HepG2 (cell line): Measurements from ENCODE around the gene CPLANE2. TPM values are rescaled to one million over a fixed set of nuclear protein-coding genes. Genes with fewer than 3 reads are reported as not detected.

Source experiments
- ATAC-seq: fragments of 200-7000 bp; cut with Tn5 transposase; 3 replicates; pipeline ENCODE4 v1.9.1; 2020; ENCODE audit warnings: mild to moderate bottlenecking, moderate library complexity
- BruUV-seq: library from RNA; stranded (reverse); fragments of 400-500 nt; replicated peaks from 2 replicates; lab custom pipeline; 2021; lab: Mats Ljungman, UMichigan
- CTCF ChIA-PET: fragments of 300-600 bp; formaldehyde crosslinking; extraction: SDS; loops from one replicate; lab custom pipeline; 2021; ENCODE audit warnings: low total read pairs, inconsistent platforms, low intra/inter-chr PET ratio; lab: Yijun Ruan, JAX
- POLR2A ChIA-PET: fragments of 350-600 bp; sonication (Branson Sonifier 250); formaldehyde crosslinking; loops from one replicate; lab custom pipeline; 2020; ENCODE audit warnings: antibody characterized with exemption, inconsistent platforms; lab: Yijun Ruan, JAX
- DNase-seq: peaks from one replicate; pipeline ENCODE4 v3.0.0-alpha.2; 2015; ENCODE audit warnings: low spot score
- FAIRE-seq: peaks from 3 replicates; lab custom pipeline; 2011; peaks lifted over from hg19 to GRCh38; lab: Jason Lieb, UNC
- H2AFZ ChIP-seq: one replicate; pipeline ENCODE4 v1.6.1; 2011; ENCODE audit warnings: low read length, inconsistent platforms
- H3K27ac ChIP-seq: fragments of 300-600 bp; 3 replicates; pipeline ENCODE4 v1.8.0; 2011; ENCODE audit warnings: mixed run types, mild to moderate bottlenecking, mixed read lengths, low read length, inconsistent platforms; ENCODE audit not compliant: insufficient read depth; ENCODE audit errors: extremely low read length
- H3K27me3 ChIP-seq, 2 experiments: fragments of 200-600 bp in 1 of 2; 2 replicates in 1 of 2; 3 replicates in 1 of 2; pipeline versions ENCODE4 v1.6.0 to v1.8.0; 2011; ENCODE audit warnings: low read length in 2 of 2, mild to moderate bottlenecking in 2 of 2, moderate library complexity in 2 of 2, inconsistent platforms in 1 of 2; ENCODE audit not compliant: insufficient read depth in 2 of 2, control insufficient read depth in 1 of 2
- H3K36me3 ChIP-seq, 2 experiments: fragments of 200-600 bp in 1 of 2; replicated peaks in 1 of 2; 2 replicates in 1 of 2; 3 replicates in 1 of 2; pipeline versions ENCODE4 v1.5.1 to v1.8.0; 2011; ENCODE audit warnings: low read length in 2 of 2, inconsistent platforms in 1 of 2; ENCODE audit not compliant: insufficient read depth in 2 of 2, control insufficient read depth in 1 of 2
- H3K4me1 ChIP-seq: 2 replicates; pipeline ENCODE4 v1.5.1; 2012; ENCODE audit warnings: low read length, inconsistent platforms; ENCODE audit not compliant: insufficient read depth
- H3K4me2 ChIP-seq: 2 replicates; pipeline ENCODE4 v1.6.0; 2011; ENCODE audit warnings: low read depth, low read length, inconsistent platforms
- H3K4me3 ChIP-seq, 3 experiments: fragments of 200-600 bp in 1 of 3; sonication (generic), shearing (Covaris generic) in 1 of 3; replicated peaks in 1 of 3; 2 replicates each; pipeline ENCODE4 v1.5.1; 2011 to 2016; ENCODE audit warnings: low read length in 3 of 3, inconsistent platforms in 2 of 3, low read depth in 2 of 3, mild to moderate bottlenecking in 2 of 3, control low read depth in 1 of 3, mixed read lengths in 1 of 3; ENCODE audit not compliant: insufficient read depth in 1 of 3
- H3K79me2 ChIP-seq: one replicate; pipeline ENCODE4 v1.6.1; 2011; ENCODE audit warnings: low read length, inconsistent platforms; ENCODE audit not compliant: insufficient read depth
- H3K9ac ChIP-seq: 2 replicates; pipeline ENCODE4 v1.6.0; 2011; ENCODE audit warnings: mild to moderate bottlenecking, low read depth, low read length, inconsistent platforms; ENCODE audit not compliant: insufficient read depth
- H3K9me3 ChIP-seq: 2 replicates; pipeline ENCODE4 v1.5.1; 2012; ENCODE audit warnings: mild to moderate bottlenecking, low read length
- H4K20me1 ChIP-seq: 2 replicates; pipeline ENCODE4 v1.6.0; 2011; ENCODE audit warnings: inconsistent platforms, mild to moderate bottlenecking, low read length, moderate library complexity; ENCODE audit not compliant: insufficient read depth
- HNF4G ChIP-seq, 2 experiments: sonication (generic) in 1 of 2; formaldehyde crosslinking in 1 of 2; IDR thresholded peaks; 2 replicates each; pipeline versions ENCODE4 v1.4.0 to v1.6.1; 2011 to 2020; ENCODE audit warnings: borderline replicate concordance in 2 of 2, low read depth in 2 of 2, mild to moderate bottlenecking in 2 of 2, low read length in 1 of 2, missing genetic modification reagents in 1 of 2, moderate library complexity in 1 of 2
- PRPF4 ChIP-seq: fragments of 200-400 bp; formaldehyde crosslinking; IDR thresholded peaks from 2 replicates; pipeline ENCODE4 v1.6.1; 2016; ENCODE audit warnings: low read length, low read depth; ENCODE audit not compliant: poor library complexity, severe bottlenecking
- TCF12 ChIP-seq, 2 experiments: fragments of 450-650 bp in 1 of 2; sonication (generic) in 1 of 2; formaldehyde crosslinking in 1 of 2; IDR thresholded peaks; 2 replicates each; pipeline versions ENCODE4 v1.6.1 to v1.8.0; 2017 to 2022; ENCODE audit warnings: antibody characterized with exemption in 1 of 2, mild to moderate bottlenecking in 1 of 2, missing genetic modification reagents in 1 of 2, moderate library complexity in 1 of 2
- WGBS: methylation state at CpG from one replicate; pipeline ENCODE4 v1.1.6; 2017; ENCODE audit warnings: low lambda C conversion rate; 5-methylcytosine and 5-hydroxymethylcytosine counted together
- in situ Hi-C: cut with HindIII; loops from 2 replicates; pipeline ENCODE4 v1.10.0; 2017; ENCODE audit warnings: low pct_unique_long_range_greater_than_20kb; ENCODE audit not compliant: extremely low pct_ligation_motif_present
- intact Hi-C: fragments of 100-400 bp; cut with micrococcal nuclease; formaldehyde crosslinking; loops from one replicate; pipeline ENCODE4 v1.10.0; 2022; ENCODE audit not compliant: unreplicated experiment
- polyA plus RNA-seq, 8 experiments: library from polyadenylated mRNA; depleted of rRNA in 3 of 8; stranded (reverse) in 7 of 8; unstranded in 1 of 8; fragments of >200 nt; fragmentation: Illumina TruSeq in 4 of 8; extraction: Trizol in 4 of 8; gene quantifications; 2 replicates each; pipeline versions ENCODE4 v1.2.1 to v1.2.3, GENCODE V29; 2011 to 2016; ENCODE audit warnings: low read depth in 4 of 8, missing spikeins in 1 of 8, mixed read lengths in 1 of 8; ENCODE audit not compliant: insufficient read depth in 1 of 8
- total RNA-seq, 5 experiments: library from RNA; depleted of rRNA; stranded (reverse); fragments of >200 nt; fragmentation: Illumina TruSeq; extraction: Trizol; gene quantifications; 2 replicates each; pipeline ENCODE4 v1.2.3, GENCODE V29; 2016; ENCODE audit warnings: low read depth in 1 of 5
- TF ChIP-seq, protein P1 (sequence below), 2 experiments: fragments of 450-650 bp in 1 of 2; sonication (generic) in 1 of 2; formaldehyde crosslinking; IDR thresholded peaks; 2 replicates each; pipeline versions ENCODE4 v1.5.0 to v1.8.0; 2020 to 2022; ENCODE audit warnings: mild to moderate bottlenecking in 1 of 2, missing genetic modification reagents in 1 of 2

The CPLANE2 gene
- total and polyA plus RNA-seq, 2 of the 13 experiments (the other 11 are each of a cell fraction or from before 2014, with no cell fraction given), result 0.29 to 1.6 TPM

DNA sequence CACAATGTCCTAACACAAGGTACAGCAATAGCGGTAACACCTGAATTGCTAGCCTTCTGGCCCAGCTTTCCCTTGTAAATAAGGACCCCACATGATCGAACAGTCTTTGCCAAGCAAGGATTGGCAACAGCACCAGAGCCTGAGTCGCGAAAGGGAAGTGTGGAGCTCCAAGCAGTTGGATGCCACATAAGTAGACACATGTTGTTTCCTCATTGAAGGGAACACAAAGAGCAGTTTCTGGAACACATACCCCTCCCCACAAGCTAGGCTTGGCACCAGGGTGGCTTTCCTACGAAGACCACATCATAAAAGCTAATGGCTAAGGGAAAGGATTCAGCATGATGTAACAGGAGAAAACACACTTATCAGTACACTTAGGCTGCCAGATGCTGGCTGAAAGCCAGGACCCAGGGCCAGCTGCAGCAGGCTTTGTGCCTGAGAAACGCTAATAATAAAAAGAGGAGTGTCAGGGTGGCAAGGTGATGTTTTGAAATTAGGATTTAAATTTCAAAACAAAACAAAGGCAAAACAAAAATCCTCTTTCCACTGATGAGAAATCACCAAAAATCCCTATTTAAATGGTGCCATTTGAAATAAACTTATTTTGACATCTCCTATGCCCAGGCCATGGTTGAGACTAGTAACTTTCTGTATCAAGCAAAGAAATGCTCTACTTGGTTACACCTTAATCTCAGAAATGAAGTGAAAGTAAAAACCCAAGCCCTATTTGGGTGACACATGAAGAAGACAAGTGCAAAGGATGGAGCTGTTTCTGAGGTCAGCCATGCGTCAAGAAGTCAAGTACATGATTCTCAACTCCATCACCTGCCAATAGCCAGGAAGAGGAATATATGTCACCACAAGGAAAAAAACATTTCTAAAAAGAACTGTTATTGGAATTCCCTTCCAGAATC lies 11.9 kb upstream of the CPLANE2 start:
- WGBS, result 93% methylated on average over 7 of the region's 7 CpGs
- CTCF ChIA-PET, result no interaction called here
- intact Hi-C loops (no loop called here), in situ Hi-C loops (no loop called here)
- no peaks in the 10 kb centered on the region for H4K20me1 ChIP-seq
- H3K4me2 ChIP-seq, result no peak overlapping the region
- ATAC-seq (no peak), DNase-seq (no peak), FAIRE-seq (no peak)
- no TSS peak for BruUV-seq
- H3K4me1 ChIP-seq, result peaks cover 6% of the 10 kb centered on the region; the same call in 1 of the 2 replicates
- TF ChIP-seq, protein P1, sequence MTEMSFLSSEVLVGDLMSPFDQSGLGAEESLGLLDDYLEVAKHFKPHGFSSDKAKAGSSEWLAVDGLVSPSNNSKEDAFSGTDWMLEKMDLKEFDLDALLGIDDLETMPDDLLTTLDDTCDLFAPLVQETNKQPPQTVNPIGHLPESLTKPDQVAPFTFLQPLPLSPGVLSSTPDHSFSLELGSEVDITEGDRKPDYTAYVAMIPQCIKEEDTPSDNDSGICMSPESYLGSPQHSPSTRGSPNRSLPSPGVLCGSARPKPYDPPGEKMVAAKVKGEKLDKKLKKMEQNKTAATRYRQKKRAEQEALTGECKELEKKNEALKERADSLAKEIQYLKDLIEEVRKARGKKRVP (CRISPR knock-in tag; IDR thresholded peaks at IDR 0.05), result peak in 1 of 2 experiments; percentile 34; a peak in 1 of 4 replicates
- no peak for TF ChIP-seq PRPF4
- no peak overlapping the region for H3K27ac ChIP-seq
- no peaks in the 10 kb centered on the region for H3K9me3 ChIP-seq
- H2AFZ ChIP-seq, result no peak overlapping the region
- POLR2A ChIA-PET, result no interaction called here
- no peak overlapping the region for H3K4me3 ChIP-seq
- H3K79me2 ChIP-seq, result no peaks in the 10 kb centered on the region
- H3K27me3 ChIP-seq, result no peaks in the 10 kb centered on the region
- H3K36me3 ChIP-seq, result peaks cover 11 to 46% of the 10 kb centered on the region in 2 experiments; a peak in 4 of 5 replicates
- no peak overlapping the region for H3K9ac ChIP-seq

DNA sequence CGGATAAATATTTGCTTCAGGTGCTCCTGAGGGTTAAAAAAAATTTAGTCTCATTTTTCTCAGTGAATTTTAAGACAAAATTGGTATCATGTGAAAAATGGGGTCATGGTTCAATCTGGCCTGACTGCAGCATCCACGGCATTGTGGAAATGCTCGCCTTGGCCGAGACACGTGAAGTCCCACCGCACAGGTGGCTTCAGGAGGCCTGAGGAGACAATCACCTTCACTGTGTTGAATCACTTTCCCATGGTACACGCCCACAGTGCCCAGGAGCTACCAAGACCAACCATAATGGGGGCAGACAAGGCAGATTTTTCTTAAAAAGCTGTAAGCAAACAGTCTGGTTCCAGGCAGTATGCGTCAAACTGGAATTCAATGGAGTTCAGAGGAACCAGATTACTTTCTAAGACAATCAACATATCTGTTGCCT lies 11.0 kb upstream of the CPLANE2 start:
- TF ChIP-seq HNF4G (IDR thresholded peaks at IDR 0.05; ENCODE audit: borderline replicate concordance, low read depth, low read length) (no peak), HNF4G (CRISPR knock-in tag; IDR thresholded peaks at IDR 0.05; ENCODE audit: borderline replicate concordance, low read depth) (no peak), TCF12 (IDR thresholded peaks at IDR 0.05) (no peak), TCF12 (CRISPR knock-in tag; IDR thresholded peaks at IDR 0.05) (no peak)
- H3K27ac ChIP-seq, result no peak overlapping the region
- in situ Hi-C loops (no loop called here), intact Hi-C loops (no loop called here)
- 98% methylated on average over 8 of the region's 8 CpGs for WGBS
- POLR2A ChIA-PET, result no interaction called here
- no peaks in the 10 kb centered on the region for H3K79me2 ChIP-seq
- no peaks in the 10 kb centered on the region for H3K9me3 ChIP-seq
- H3K4me3 ChIP-seq, result no peak overlapping the region
- peaks cover 9 to 38% of the 10 kb centered on the region in 2 experiments; a peak in 4 of 5 replicates for H3K36me3 ChIP-seq
- no peak overlapping the region for H3K9ac ChIP-seq
- no peak for ATAC-seq
- no peak for DNase-seq
- no peak overlapping the region for H3K4me2 ChIP-seq
- H2AFZ ChIP-seq, result no peak overlapping the region
- no peak for FAIRE-seq
- H4K20me1 ChIP-seq, result no peaks in the 10 kb centered on the region
- no peaks in the 10 kb centered on the region for H3K27me3 ChIP-seq
- peaks cover 6% of the 10 kb centered on the region; the same call in 1 of the 2 replicates for H3K4me1 ChIP-seq
- CTCF ChIA-PET, result no interaction called here
- no TSS peak for BruUV-seq
